GM10248 (cell line): ENCODE results near the gene HSH2D.
"Not testable (repeated sequence)": the region's sequence is repeated elsewhere in the genome, so short reads cannot be mapped to it uniquely, and the experiment has no call there.

Source experiments
- CTCF ChIA-PET: fragments of 300-600 bp; sonication (Branson Sonifier 250); formaldehyde crosslinking; extraction: SDS; loops from one replicate; lab custom pipeline; 2021; ENCODE audit warnings: antibody characterized with exemption; lab: Yijun Ruan, JAX
- POLR2A ChIA-PET: fragments of 350-650 bp; sonication (Branson Sonifier 250); formaldehyde crosslinking; extraction: SDS; loops from one replicate; lab custom pipeline; 2020; ENCODE audit warnings: antibody characterized with exemption; lab: Yijun Ruan, JAX
- DNase-seq: peaks from one replicate; pipeline ENCODE4 v3.0.0; 2012; ENCODE audit errors: extremely low spot score
- TF ChIP-seq, protein P1 (sequence below): IDR thresholded peaks from 2 replicates; pipeline ENCODE4 v1.5.1; 2012; ENCODE audit warnings: mild to moderate bottlenecking, low read depth; ENCODE audit errors: extremely low read depth, missing control alignments, control extremely low read depth

Gene HSH2D

DNA sequence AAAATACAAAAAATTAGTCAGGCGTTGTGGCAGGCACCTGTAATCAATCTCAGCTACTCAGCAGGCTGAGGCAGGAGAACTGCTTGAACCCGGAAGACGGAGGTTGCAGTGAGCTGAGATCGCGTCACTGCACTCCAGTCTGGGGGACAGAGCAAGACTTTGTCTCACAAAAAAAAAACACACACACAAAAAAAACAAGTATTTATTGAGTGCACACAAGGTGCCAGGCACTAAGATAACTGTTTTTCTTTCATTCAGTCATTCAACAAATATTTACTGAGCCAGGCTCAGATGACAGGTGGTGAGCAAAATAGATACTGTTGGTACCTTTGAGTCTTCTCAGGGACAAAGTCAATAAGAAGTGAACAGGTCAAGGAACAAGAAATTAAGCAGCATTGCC is 23.6 kb downstream of the HSH2D start:
- no peak for DNase-seq
- ChIA-PET POLR2A (no interaction called here), CTCF (no interaction called here)
- TF ChIP-seq, protein P1, sequence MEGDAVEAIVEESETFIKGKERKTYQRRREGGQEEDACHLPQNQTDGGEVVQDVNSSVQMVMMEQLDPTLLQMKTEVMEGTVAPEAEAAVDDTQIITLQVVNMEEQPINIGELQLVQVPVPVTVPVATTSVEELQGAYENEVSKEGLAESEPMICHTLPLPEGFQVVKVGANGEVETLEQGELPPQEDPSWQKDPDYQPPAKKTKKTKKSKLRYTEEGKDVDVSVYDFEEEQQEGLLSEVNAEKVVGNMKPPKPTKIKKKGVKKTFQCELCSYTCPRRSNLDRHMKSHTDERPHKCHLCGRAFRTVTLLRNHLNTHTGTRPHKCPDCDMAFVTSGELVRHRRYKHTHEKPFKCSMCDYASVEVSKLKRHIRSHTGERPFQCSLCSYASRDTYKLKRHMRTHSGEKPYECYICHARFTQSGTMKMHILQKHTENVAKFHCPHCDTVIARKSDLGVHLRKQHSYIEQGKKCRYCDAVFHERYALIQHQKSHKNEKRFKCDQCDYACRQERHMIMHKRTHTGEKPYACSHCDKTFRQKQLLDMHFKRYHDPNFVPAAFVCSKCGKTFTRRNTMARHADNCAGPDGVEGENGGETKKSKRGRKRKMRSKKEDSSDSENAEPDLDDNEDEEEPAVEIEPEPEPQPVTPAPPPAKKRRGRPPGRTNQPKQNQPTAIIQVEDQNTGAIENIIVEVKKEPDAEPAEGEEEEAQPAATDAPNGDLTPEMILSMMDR: no peak

DNA sequence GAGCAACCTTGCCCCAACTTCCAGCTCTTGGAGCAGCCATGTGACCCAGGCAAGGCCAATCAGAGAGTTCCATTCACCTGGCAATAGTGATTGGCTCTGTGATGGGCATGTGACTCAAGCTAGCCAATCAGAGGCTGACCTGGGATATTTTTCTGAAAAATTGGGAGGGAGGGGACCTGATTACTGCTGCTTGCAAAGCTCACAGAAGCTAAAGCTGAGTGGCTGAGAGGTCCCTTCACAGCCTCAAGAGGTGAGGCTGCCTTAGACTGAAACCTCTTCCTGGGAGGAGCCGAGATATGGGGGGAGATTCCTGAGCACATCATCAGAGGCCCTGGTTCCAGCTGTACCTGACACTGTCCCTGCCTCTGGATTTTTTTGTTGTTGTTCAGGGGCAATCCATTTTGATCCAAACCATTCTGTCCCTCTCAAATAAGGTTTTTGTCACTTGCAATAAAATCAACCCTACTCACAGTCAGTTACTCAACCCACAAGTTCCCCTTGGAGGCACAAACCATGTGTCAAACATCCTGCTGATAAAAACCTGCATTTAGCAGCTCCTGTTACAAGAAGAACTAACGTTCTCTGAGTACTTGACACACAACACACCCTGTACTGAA is 25.1 kb downstream of the HSH2D start:
- CTCF ChIA-PET: interaction anchor here (1.2 to 1.7 kb wide), 5 partner anchors 12 to 539 kb away, joined by 3 to 6 read pairs (median 5); no protein-coding TSS in a partner anchor
- POLR2A ChIA-PET: interaction anchor here (1.0 kb wide), 1 partner anchor 90 kb away, joined by 4 read pairs; no protein-coding TSS in a partner anchor

DNA sequence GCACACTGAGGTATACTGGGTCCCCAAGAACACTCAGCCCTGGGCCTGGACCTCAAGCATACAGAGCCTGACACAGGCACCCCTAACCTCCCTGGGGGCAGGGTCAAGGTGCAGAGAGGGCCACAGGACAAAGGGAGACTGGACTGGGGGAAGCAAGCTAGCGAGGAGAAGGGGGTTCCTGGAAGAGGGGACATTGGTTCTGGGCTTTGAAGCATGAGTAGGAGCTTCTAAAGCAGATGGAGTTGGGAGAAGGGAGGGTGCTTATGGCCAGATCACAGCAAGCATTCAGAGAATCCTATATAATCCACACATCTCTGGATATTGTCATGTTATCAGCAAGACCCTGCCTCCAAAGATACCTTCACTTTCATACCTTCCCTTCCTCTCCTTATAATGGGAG is 26.6 kb downstream of the HSH2D start:
- CTCF ChIA-PET: interaction anchor here (1.0 to 5.4 kb wide), 7 partner anchors 12 to 128 kb away, joined by 3 to 20 read pairs (median 5); partner anchors contain the start of genes FAM32A and HSH2D

More for the DNA sequence above, 25.1 kb downstream of the HSH2D start:
- no peak for DNase-seq
- TF ChIP-seq, protein P1: no peak

DNA sequence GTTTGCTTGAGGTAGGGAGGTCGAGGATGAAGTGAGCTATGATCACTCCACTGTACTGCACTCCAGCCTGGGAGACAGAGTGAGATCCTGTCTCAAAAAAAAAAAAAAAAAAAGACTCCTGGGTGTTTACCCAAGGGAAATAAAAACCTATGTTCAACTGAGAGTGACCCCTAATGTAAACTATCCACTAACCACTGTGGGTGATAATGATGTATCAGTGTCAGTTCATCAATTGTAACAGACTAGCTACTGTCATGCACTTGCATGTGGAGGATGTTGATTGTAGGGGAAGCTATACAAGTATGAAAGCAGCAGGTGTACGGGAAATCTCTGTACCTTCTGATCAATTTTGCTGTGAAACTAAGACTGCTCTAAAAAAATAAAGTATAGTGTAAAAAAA is 32.5 kb downstream of the HSH2D start:
- TF ChIP-seq, protein P1: no peak
- no peak for DNase-seq
- CTCF ChIA-PET: interaction anchor here (0.8 to 1.0 kb wide), 2 partner anchors 113 to 135 kb away, joined by 3 to 5 read pairs; no protein-coding TSS in a partner anchor
- POLR2A ChIA-PET: no interaction called here

More for the DNA sequence above, 26.6 kb downstream of the HSH2D start:
- TF ChIP-seq, protein P1: no peak
- POLR2A ChIA-PET: no interaction called here
- no peak for DNase-seq

DNA sequence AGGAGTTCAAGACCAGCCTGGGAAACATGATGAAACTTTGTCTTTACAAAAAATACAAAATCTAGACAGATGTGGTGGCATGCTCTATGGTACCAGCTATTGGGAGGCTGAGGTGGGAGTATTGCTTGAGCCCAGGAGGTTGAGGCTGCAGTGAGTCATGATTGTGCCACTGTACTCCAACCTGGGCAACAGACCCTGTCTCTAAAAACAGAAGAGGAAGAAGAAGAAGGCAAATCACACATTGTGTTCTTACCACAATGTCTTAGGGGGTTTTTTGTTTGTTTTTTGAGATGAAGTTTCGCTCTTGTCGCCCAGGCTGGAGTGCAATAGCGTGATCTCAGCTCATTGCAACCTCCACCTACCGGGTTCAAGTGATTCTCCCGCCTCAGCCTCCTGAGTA is 35.4 kb downstream of the HSH2D start:
- CTCF ChIA-PET: interaction anchor here (1.1 to 2.4 kb wide), 4 partner anchors 61 to 137 kb away, joined by 3 to 11 read pairs (median 4); no protein-coding TSS in a partner anchor
- DNase-seq, POLR2A ChIA-PET: not testable (repeated sequence)

DNA sequence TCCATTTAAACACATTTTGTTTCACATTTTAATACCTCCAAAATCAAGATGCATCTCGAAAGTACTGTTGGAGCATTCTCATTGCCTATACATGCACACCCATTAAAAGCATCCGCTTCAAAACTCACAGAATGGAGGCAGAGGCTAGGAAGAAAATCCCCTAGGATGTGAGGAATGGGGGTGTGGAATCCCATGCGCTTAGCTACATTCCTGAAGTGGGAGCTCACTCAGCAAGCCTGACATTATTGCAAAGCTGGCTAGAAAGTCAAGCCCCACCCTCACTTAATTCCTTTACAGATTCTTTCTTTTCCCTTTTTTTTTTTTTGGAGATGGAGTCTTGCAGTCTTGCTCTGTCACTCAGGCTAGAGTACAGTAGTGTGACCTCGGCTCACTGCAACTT is 37.1 kb downstream of the HSH2D start:
- ChIA-PET POLR2A (interaction anchor here (0.6 kb wide), 1 partner anchor 27 kb away, joined by 3 read pairs; no protein-coding TSS in a partner anchor), CTCF (interaction anchor here (0.9 to 2.7 kb wide), 7 partner anchors 8 to 118 kb away, joined by 3 to 11 read pairs (median 3); partner anchors contain the start of gene CIB3)
- TF ChIP-seq, protein P1: no peak
- DNase-seq: no peak

DNA sequence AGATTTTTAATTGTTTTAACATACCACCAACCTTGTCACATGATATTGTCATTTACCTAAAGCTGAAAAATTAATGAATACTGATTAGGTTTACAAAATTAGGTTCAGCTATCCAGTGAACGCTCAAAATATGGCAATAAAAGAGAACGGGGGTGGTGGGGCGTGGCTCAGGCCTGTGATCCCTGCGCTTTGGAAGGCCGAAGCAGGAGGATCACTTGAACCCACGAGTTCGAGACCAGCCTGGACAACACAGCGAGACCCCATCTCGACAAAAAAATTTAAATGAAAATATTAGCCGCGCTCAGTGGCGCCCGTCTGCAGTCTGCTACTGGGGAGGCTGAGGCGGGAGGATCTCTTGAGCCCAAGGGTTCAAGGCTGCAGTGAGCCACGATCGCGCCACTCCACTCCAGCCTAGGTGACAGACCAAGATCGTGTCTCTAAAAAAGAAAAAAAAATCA is 41.2 kb downstream of the HSH2D start:
- CTCF ChIA-PET: interaction anchor here (0.8 to 3.0 kb wide), 21 partner anchors 10 to 233 kb away, joined by 3 to 25 read pairs (median 5); partner anchors contain the start of genes AP1M1 and CIB3
- TF ChIP-seq, protein P1: no peak
- no peak for DNase-seq
- POLR2A ChIA-PET: interaction anchor here (0.5 to 1.6 kb wide), 7 partner anchors 10 to 834 kb away, joined by 3 to 6 read pairs (median 4); partner anchors contain the start of gene AP1M1
